ENCODE data around the gene CPEB2.

CPEB2 gene

DNA sequence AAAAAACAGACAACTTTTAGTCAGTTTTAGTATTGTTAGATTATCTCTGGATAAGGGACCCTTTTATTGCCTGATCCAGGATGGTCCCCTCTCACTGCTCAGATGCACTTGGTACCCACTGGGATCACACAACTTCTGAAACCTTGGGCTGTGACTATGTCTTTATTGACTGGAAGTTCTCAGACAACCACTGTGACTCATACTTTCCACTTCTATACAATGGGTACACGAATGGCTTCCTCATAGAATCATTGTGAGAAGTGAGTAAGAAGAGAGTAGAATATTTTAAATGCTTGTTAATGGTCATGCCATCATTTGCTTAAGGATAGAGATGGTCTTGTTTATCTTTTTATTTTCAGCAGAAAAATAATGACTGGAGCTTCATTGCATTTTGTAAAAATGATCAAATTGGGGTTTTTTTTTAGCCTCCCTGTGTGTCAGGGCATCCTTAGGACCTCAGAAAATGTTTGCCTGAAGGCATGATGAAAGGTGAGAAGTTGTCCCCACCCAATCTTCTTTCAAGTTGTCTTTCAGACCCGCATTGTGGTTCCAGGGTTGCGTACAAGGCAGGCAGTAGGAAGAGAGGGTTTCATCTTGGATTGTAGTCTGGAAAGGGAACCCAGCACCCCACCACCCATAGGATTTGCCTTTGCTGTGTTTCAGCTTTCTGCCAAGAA is 115.1 kb downstream of the CPEB2 start:
- H3K36me3 ChIP-seq (ENCODE audit: control insufficient read depth, insufficient read depth, low read length) = no peaks in the 10 kb centered on the region
- no peak overlapping the region for H3K4me3 ChIP-seq (ENCODE audit: extremely low read depth, insufficient read depth, low read length, poor library complexity, severe bottlenecking)
- no peak overlapping the region for H3K27ac ChIP-seq (ENCODE audit: low read depth, low read length, severe bottlenecking)
- H3K4me1 ChIP-seq (ENCODE audit: control insufficient read depth, insufficient read depth, low read length, poor library complexity, severe bottlenecking) = no peaks in the 10 kb centered on the region
- WGBS, 2 experiments (ENCODE audit: insufficient coverage in 2 of 2) = no CpG with 5 or more reads among the region's 3 CpGs
- no peaks in the 10 kb centered on the region for H3K9me3 ChIP-seq (ENCODE audit: control insufficient read depth, low read length)

DNA sequence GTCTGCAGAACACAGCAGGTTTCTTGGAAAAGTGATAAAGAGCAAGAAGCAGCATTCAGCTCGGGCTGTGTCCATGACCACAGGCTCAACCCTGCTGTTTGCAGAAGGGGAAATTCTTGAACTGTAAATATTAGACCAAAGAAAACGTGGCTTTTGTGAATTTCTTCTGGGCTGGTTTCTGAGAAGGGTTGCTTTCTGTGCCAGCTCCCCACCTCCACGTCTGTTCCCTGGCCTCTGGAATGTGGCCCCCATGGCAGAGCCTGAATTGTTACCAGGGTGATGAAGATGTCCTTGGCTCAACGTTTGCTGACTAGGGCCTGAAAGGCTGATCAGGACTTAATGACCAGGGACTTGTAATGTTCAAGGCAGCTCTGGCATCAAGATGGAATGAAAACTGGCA is 116.0 kb downstream of the CPEB2 start:
- WGBS, 2 experiments (ENCODE audit: insufficient coverage in 2 of 2) = 57 to 78% methylated on average over 3 of the region's 4 CpGs
- Histone ChIP-seq H3K36me3 (ENCODE audit: control insufficient read depth, insufficient read depth, low read length) (no peaks in the 10 kb centered on the region), H3K9me3 (ENCODE audit: control insufficient read depth, low read length) (no peaks in the 10 kb centered on the region), H3K4me3 (ENCODE audit: extremely low read depth, insufficient read depth, low read length, poor library complexity, severe bottlenecking) (no peak overlapping the region), H3K27ac (ENCODE audit: low read depth, low read length, severe bottlenecking) (no peak overlapping the region), H3K4me1 (ENCODE audit: control insufficient read depth, insufficient read depth, low read length, poor library complexity, severe bottlenecking) (no peaks in the 10 kb centered on the region)

Data from mesodermal cell (in vitro differentiated cells).